Memory B cell (primary cell): ENCODE data around the gene LUZP1.

Experiments used
- ATAC-seq: fragments of 150-1000 bp; cut with Tn5 transposase; 2 replicates; pipeline ENCODE4 v1.10.0; 2021; ENCODE audit warnings: low read depth, mild to moderate bottlenecking, moderate library complexity
- DNase-seq, 2 donors: peaks; one replicate each; pipeline ENCODE4 v3.0.0; 2022; ENCODE audit warnings: low spot score in 2 of 2
- H3K27ac Mint-ChIP-seq: one replicate; pipeline ENCODE4 v1.8.0; 2022; ENCODE audit warnings: mild to moderate bottlenecking, moderate library complexity, mixed read lengths
- H3K27me3 Mint-ChIP-seq: one replicate; pipeline ENCODE4 v1.8.0; 2022; ENCODE audit warnings: mixed read lengths
- H3K36me3 Mint-ChIP-seq: one replicate; pipeline ENCODE4 v1.8.0; 2022; ENCODE audit warnings: mild to moderate bottlenecking, mixed read lengths
- H3K4me1 Mint-ChIP-seq: one replicate; pipeline ENCODE4 v1.8.0; 2022; ENCODE audit warnings: mixed read lengths
- H3K4me3 Mint-ChIP-seq: one replicate; pipeline ENCODE4 v1.8.0; 2022; ENCODE audit warnings: mild to moderate bottlenecking, moderate library complexity, mixed read lengths
- H3K9me3 Mint-ChIP-seq: one replicate; pipeline ENCODE4 v1.8.0; 2022; ENCODE audit warnings: mixed read lengths

Gene LUZP1

DNA sequence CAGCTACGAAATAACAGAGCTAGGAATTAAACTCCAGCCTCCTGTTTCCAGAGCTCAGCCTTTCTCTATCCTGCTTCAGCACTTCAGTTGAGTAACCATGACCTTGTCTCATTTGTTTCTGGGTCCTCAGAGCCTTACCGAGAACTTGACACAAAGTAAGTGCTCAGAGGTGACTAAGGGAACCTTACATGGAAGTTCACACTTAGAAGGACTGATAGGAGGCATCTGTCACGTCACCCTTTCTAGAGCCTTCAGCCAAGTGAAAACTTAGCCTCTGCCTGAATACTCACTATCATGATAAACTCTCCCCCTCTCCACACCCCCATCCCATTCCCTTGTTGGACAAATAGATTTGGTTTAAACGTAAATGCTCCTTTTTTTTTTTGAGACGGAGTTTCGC is 9.8 kb upstream of the LUZP1 start:
- ATAC-seq: no peak
- no peaks in the 10 kb centered on the region for H3K27me3 Mint-ChIP-seq
- no peak overlapping the region for H3K27ac Mint-ChIP-seq
- H3K36me3 Mint-ChIP-seq: no peaks in the 10 kb centered on the region
- peaks cover 27% of the 10 kb centered on the region for H3K4me1 Mint-ChIP-seq
- no peak for DNase-seq
- H3K9me3 Mint-ChIP-seq: peaks cover 2% of the 10 kb centered on the region
- peak overlapping the region; percentile 82 for H3K4me3 Mint-ChIP-seq

DNA sequence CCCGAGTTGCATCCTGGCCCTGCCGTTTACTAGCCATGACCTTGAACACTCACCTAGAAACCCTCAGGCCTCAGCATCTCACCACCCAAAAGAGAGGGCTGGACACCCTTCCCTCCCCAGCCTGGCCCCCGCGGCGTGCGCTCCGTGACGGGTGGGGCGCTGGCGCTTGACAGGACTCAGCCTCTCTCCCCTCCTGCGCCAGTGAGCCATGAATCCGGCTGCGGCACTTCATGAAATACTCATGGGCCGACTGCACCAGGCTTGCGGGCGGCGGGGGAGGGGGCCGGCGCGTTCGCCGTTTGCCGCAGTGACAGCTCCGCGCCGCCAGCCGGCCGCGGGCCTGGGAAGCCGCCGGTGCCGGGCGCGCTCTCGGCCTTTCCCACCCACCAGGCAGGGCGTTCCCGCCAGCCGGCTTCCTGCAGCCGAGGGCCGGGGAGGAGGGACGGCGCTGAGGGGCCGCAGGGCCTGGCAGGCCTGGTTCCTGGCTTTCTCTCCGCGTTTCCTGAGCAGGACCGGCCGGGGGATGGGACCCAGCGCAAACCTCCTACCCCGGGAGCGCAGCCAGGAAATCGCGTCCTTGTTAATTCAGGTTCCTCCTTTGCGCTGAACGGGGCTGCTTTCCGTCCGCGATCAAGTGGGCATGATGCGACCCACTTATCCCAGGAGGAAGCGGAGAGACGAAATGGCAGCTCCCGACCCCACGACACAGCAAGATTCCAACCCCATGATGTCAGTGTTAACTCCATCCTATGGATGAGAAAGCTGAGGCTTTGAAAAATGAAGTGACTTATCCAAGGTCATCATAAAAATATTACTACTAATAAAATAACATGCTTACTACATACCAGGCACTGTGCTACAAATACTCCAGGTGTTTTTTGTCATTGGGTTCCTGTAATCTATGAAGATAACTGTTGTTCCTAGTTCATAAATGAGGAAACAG is 9.1 kb upstream of the LUZP1 start:
- Mint-ChIP-seq H3K36me3 (no peaks in the 10 kb centered on the region), H3K4me3 (peak overlapping the region; percentile 82), H3K4me1 (peaks cover 27% of the 10 kb centered on the region), H3K27ac (peak overlapping the region; percentile 67), H3K9me3 (peaks cover 2% of the 10 kb centered on the region), H3K27me3 (no peaks in the 10 kb centered on the region)
- peak; percentile 96 for ATAC-seq
- peak; percentile 64 to 65 for DNase-seq

DNA sequence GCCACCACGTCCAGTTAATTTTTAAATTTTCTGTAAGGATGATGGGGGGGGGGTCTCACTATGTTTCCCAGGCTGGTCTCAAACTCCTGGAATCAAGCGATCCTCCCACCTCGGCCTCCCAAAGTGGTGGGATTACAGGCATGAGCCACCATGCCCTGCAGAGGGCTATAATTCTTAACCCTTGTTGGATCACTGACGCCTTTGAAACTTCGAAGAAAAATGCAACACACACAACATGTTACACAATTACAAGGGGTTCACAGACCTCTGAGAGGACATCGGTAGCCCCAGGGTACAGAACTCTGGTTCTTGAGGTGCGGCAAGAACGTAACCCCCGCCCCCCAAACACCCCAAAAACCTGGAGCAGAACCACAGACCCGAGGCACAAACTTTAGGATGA is 8.4 kb upstream of the LUZP1 start:
- Mint-ChIP-seq H3K27ac (no peak overlapping the region), H3K9me3 (peaks cover 2% of the 10 kb centered on the region), H3K4me3 (peak overlapping the region; percentile 81), H3K36me3 (no peaks in the 10 kb centered on the region), H3K27me3 (no peaks in the 10 kb centered on the region), H3K4me1 (peaks cover 27% of the 10 kb centered on the region)
- ATAC-seq (no peak), DNase-seq (no peak)

DNA sequence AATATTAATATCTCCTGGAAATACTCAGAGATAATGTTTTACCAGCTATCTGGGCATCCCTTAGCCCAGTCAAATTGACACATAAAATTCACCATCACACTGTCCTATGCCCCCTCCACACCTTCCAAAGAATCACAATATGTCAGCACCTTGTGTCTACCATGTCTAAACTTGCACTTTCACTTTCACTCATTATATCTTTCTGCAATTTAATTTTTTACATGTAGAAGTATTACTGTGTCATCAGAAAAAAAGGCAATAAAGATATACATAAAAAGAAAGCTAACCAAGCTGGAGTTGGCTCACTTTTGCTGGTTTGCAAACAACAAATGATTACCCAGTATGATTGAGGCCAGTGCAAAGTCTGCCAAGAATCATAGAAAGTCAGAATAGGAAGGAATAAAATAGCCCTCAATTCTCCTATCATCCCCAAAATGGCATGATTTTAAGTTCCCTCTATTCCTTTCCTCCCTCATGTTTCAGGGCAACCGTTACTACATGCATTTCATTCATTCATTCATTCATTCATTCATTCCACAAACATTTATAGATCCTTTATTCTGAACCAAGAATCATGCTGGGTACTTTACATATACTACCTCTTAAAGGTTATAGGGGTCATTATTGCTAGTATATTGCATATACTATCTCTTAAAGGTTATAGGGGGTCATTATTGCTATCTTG is 5.9 kb upstream of the LUZP1 start:
- H3K9me3 Mint-ChIP-seq: peaks cover 2% of the 10 kb centered on the region
- H3K4me1 Mint-ChIP-seq: peaks cover 36% of the 10 kb centered on the region
- DNase-seq: no peak
- no peaks in the 10 kb centered on the region for H3K36me3 Mint-ChIP-seq
- H3K4me3 Mint-ChIP-seq: no peak overlapping the region
- no peak overlapping the region for H3K27ac Mint-ChIP-seq
- H3K27me3 Mint-ChIP-seq: no peaks in the 10 kb centered on the region
- no peak for ATAC-seq

DNA sequence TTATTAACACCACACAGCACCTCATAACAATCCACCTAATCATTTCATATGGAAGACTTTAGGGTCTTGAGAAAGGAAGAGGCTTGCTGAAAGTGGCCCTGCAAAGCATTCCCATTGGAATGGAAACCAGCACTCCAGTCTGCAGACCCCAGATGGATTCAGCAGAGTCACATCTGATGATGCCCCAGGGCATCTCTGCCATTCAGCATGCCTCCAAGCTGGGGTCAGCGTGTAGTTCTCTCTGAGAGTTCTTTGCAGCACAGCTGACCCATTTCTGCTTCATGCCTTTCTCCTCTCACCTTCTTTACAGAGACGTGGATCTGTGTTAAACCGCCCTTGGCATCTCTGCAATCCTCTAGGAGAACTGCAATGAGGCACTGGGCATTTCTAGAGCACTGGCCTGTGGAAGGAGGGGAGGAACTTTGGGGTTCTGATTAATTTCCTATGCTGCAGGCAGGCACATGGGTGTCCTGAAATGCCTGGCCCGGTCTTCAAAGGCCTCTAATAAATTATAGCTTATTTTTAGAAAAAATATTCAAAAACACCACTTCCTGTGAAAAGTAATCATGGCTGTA is 2.6 kb upstream of the LUZP1 start:
- no peak overlapping the region for H3K27ac Mint-ChIP-seq
- no peak overlapping the region for H3K4me3 Mint-ChIP-seq
- H3K9me3 Mint-ChIP-seq: peaks cover 2% of the 10 kb centered on the region
- peaks cover 34% of the 10 kb centered on the region for H3K4me1 Mint-ChIP-seq
- H3K27me3 Mint-ChIP-seq: no peaks in the 10 kb centered on the region
- ATAC-seq (no peak), DNase-seq (no peak)
- peaks cover 3% of the 10 kb centered on the region for H3K36me3 Mint-ChIP-seq

DNA sequence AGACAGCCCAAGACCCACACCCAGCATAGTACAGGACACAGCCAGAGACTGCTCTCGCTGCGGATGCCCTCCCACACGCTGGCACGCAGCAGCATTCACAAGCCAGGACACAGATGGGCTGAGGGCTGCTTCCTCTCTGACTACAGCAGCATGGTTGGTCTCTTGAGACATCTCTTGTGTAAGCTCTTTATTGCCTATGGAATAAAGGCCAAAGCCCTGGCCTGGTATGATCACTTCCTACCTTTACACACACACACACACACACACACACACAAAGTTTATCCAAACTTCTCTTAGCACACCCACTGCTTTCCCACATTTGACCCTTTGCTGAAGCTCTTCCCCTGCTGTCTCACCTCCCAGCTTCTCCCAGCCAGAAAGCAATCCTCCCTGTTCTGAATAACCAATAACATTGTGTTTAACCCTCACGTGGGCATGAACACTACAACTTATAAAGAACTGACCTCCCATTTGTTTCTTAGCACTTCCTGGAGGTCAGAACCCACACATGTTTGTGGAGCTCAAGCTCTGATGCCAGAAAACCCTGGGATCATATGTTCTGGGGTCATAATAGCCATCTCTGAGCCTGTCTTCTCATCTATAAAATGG is 1.2 kb upstream of the LUZP1 start:
- peak overlapping the region; percentile 96 for H3K27ac Mint-ChIP-seq
- H3K36me3 Mint-ChIP-seq: peaks cover 3% of the 10 kb centered on the region

DNA sequence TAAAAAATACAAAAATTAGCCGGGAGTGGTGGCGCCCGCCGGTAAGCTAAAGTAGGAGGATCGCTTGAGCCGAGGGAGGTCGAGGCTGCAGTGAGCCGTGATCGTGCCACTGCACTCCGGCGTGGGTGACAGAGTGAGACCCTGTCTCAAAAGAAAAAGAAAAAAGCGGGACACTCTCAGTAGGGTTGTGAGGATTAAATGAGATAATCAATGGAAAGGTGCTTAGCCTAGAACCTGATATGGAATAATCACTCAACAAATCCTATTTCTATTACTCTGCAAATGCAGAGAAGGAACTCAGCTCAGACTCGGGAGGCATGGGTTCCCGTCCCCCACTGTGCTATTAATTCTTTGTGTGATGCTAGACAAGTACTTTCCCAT is 529 bp upstream of the LUZP1 start:
- no peaks in the 10 kb centered on the region for H3K9me3 Mint-ChIP-seq
- DNase-seq (no peak), ATAC-seq (no peak)
- peak overlapping the region; percentile 96 for H3K27ac Mint-ChIP-seq
- H3K27me3 Mint-ChIP-seq: no peaks in the 10 kb centered on the region
- H3K4me1 Mint-ChIP-seq: peaks cover 22% of the 10 kb centered on the region
- peak overlapping the region; percentile 100 for H3K4me3 Mint-ChIP-seq
- peaks cover 3% of the 10 kb centered on the region for H3K36me3 Mint-ChIP-seq

More for the DNA sequence above, 1.2 kb upstream of the LUZP1 start:
- peak; percentile 61 for ATAC-seq
- DNase-seq: peak in 1 of 2 donors; percentile 28
- peaks cover 27% of the 10 kb centered on the region for H3K4me1 Mint-ChIP-seq
- peak overlapping the region; percentile 100 for H3K4me3 Mint-ChIP-seq
- no peaks in the 10 kb centered on the region for H3K27me3 Mint-ChIP-seq
- peaks cover 2% of the 10 kb centered on the region for H3K9me3 Mint-ChIP-seq

DNA sequence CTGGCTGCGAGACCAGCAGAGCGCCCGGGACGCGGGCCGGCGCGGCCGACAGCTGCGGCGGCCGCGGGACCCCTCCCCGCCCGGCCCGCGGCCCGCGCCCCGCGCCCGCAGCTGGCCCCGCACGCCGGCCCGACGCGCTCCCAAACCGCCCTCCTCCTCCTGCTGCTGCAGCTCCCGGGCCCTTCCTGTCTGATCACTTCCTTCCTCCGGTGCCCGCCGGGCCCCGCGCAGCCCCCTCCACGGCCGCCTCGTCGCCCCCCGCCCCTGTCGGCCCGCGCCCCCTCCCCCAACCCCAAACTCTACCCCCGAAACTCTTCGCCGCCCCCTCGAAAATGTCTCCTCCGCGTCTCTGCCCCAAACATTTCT is 594 bp downstream of the LUZP1 start:
- no peaks in the 10 kb centered on the region for H3K9me3 Mint-ChIP-seq
- peak overlapping the region; percentile 96 for H3K27ac Mint-ChIP-seq
- no peaks in the 10 kb centered on the region for H3K27me3 Mint-ChIP-seq
- H3K4me3 Mint-ChIP-seq: peak overlapping the region; percentile 100
- DNase-seq: peak in 1 of 2 donors; percentile 20
- H3K36me3 Mint-ChIP-seq: peaks cover 3% of the 10 kb centered on the region
- peak; percentile 18 for ATAC-seq
- H3K4me1 Mint-ChIP-seq: peaks cover 22% of the 10 kb centered on the region

DNA sequence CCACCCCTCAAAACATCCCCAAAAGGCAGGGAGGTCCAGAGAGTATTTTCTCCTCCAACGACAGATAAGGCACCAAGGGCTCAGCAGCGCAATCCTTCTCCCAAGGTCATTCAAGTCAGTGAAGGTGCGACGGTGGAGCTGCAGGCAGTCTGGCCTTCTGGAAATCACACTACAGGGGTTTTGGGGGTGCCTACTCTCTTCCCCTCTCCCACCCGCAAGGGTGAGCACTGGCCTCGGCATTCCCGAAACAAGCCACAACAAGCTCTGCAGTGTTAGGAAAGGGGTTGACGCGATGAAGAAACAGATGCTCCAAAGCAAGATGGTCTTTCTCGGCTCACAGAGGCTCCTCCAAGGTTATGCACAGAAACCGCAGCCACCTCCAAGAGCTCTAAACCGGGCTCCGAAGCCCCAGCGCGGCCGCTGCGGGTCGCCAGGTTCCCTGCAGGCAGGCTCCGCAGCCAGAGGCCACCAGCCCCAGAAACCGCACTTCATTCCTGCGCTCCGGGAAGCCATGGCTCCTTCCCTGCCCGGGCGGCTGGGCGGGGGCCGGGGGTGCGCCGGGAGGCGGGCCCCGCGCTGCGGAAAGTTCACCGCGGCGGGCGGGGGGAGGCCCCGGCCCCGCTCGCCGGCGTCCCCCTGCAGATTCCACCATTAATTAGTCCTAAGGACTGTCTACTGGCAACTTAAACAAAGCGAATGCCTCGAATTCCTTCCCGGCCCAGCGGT is 1.1 kb downstream of the LUZP1 start:
- peaks cover 22% of the 10 kb centered on the region for H3K4me1 Mint-ChIP-seq
- H3K36me3 Mint-ChIP-seq: peaks cover 3% of the 10 kb centered on the region
- ATAC-seq (peak; percentile 20), DNase-seq (peak in 1 of 2 donors; percentile 39)
- peak overlapping the region; percentile 100 for H3K4me3 Mint-ChIP-seq
- H3K9me3 Mint-ChIP-seq: no peaks in the 10 kb centered on the region
- no peak overlapping the region for H3K27ac Mint-ChIP-seq
- H3K27me3 Mint-ChIP-seq: no peaks in the 10 kb centered on the region

DNA sequence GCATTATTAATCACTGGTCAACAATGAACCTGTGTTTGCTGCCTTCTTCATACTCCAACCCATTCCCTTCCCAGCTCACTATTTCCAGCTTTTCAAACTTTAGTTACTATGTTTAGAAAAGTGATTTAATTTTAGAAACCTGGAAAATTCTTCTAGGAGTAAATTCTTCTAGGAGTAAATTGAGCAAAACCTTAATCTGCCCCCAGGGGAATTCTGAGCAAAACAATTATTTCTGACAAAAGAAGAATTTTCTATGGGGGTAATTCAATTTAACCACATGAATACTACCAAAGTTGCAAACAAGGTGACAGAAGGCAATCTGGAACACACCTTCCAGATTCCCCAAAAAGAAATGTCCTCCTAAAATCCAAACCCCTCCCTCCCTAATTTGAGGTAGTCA is 1.8 kb downstream of the LUZP1 start:
- Mint-ChIP-seq H3K36me3 (peaks cover 3% of the 10 kb centered on the region), H3K9me3 (no peaks in the 10 kb centered on the region), H3K4me1 (peaks cover 21% of the 10 kb centered on the region), H3K4me3 (peak overlapping the region; percentile 72), H3K27me3 (no peaks in the 10 kb centered on the region), H3K27ac (no peak overlapping the region)
- DNase-seq: no peak
- ATAC-seq: no peak

DNA sequence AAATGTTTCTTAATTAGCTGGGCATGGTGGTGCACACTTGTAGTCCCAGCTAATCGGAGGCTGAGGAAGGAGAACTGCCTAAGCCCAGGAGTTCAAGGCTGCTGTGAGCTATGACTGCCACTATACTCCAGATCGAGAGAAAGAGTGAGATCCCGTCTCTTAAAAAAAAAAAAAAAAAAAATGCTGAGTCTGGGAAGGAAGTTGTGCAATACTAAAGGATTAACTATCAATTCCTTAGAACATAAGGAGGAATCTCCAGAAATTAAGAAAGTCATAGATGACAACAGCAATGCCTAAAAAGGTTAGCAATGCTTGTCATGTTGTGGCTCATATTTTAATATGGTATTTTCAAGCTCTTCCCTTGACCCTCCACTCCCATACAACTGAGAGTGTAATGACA is 5.3 kb downstream of the LUZP1 start:
- Mint-ChIP-seq H3K27me3 (no peaks in the 10 kb centered on the region), H3K27ac (no peak overlapping the region), H3K36me3 (peaks cover 1% of the 10 kb centered on the region), H3K9me3 (no peaks in the 10 kb centered on the region), H3K4me3 (no peak overlapping the region), H3K4me1 (peaks cover 8% of the 10 kb centered on the region)
- ATAC-seq (no peak), DNase-seq (no peak)

DNA sequence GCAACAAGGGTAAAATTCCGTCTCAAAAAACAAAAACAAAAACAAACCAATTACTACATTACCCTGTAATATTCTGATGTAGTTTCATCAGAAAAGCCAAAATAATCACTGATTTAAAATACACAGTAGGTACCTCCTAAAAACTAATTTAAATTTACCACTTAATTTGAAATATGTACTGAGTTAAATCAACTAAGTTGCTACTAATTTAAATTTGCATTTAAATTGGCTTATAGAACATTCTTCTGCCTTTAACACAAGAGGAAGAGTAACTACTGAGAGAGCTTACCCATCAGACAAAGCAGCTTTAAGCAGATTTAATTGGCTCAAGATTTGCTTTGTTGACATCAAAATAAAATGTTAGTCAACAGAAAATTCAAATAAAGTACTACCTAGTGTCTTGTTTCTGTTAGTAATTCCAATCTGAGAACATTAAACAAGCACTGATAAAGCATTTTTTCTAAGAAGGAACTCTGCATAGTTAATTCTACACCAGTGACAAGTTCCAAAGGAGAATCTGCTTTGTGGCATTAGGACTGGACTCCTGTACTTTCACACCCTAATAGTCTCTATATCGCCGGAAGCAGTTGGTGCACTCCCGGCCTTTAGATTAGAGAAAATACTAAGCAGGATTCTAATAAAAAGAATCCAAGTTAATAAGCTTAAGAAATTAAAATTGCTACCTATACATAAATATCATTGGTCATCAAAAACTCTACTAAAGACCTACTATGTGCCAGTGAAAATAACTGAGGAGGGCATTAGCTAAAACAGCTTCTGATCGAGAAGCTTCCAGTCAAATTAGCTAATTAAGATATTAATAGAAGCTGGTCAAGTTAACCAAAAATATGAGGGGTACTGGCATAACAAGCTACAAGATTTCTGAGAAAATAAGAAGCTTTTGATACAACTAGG is 8.4 kb downstream of the LUZP1 start:
- Mint-ChIP-seq H3K27me3 (no peaks in the 10 kb centered on the region), H3K4me1 (peaks cover 2% of the 10 kb centered on the region), H3K4me3 (no peak overlapping the region), H3K27ac (no peak overlapping the region), H3K9me3 (no peaks in the 10 kb centered on the region), H3K36me3 (no peaks in the 10 kb centered on the region)
- DNase-seq (no peak), ATAC-seq (no peak)

DNA sequence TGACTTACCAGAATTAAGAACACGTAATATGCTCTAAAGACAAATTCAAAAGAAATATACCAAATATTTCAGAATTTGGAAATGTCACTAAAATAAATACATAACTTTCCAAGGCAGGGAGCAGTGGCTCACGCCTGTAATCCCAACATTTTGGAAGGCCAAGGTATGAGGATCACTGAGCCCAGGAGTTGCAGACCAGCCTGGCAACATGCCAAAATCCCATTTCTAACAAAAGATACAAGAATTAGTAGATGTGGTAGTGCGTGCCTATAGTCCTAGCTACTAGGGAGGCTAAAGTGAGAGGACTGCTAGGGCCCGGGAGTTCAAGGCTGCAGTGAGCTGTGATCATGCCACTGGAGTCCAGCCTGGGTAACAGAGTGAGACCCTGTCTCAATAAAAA is 11.7 kb downstream of the LUZP1 start:
- H3K27me3 Mint-ChIP-seq: no peaks in the 10 kb centered on the region
- H3K36me3 Mint-ChIP-seq: peaks cover 4% of the 10 kb centered on the region
- no peak overlapping the region for H3K27ac Mint-ChIP-seq
- H3K4me3 Mint-ChIP-seq: no peak overlapping the region
- H3K9me3 Mint-ChIP-seq: no peaks in the 10 kb centered on the region
- no peak for DNase-seq
- ATAC-seq: no peak
- H3K4me1 Mint-ChIP-seq: peaks cover 4% of the 10 kb centered on the region
